ENCODE measurements around the gene SLC25A11. TPM values are rescaled to one million over a fixed set of nuclear protein-coding genes. Genes with fewer than 3 reads are reported as not detected.
"Not testable (repeated sequence)": the region's sequence is repeated elsewhere in the genome, so short reads cannot be mapped to it uniquely, and the experiment has no call there.

SLC25A11 gene
- total RNA-seq, 4 donors from 2014 or later, result 62.4 to 120 (median 83.9) TPM

GRCh38 chr17:4928881-4929280, 11.0 kb downstream of the SLC25A11 start:
- Histone ChIP-seq H3K9me3 (no peaks in the 10 kb centered on the region), H3K27me3 (no peaks in the 10 kb centered on the region), H3K27ac (no peak overlapping the region), H3K4me1 (peaks cover 0 to under 1% (median under 1%) of the 10 kb centered on the region in 4 donors), H3K4me3 (no peak overlapping the region), H3K36me3 (no peaks in the 10 kb centered on the region)
- intact Hi-C loops (cut with DNase I; ENCODE audit: low total_unique reads), result no loop called here
- DNase-seq, result no peak
- no peak for TF ChIP-seq CTCF (IDR thresholded peaks at IDR 0.05)
- TF ChIP-seq POLR2A (IDR thresholded peaks at IDR 0.05), result no peak
- no peak for TF ChIP-seq POLR2AphosphoS5 (IDR thresholded peaks at IDR 0.05)
- no peak for TF ChIP-seq EP300 (IDR thresholded peaks at IDR 0.05; ENCODE audit: low read depth)
- 96 to 97% methylated on average over 14 to 18 of the region's 18 CpGs for WGBS, 2 donors (ENCODE audit: low coverage in 1 of 2)
- in situ Hi-C loops (cut with MboI; ENCODE audit: low pct_ligation_motif_present in 1 of 4, low pct_unique_long_range_greater_than_20kb in 1 of 4, low sequenced_read_pairs in 3 of 4), result no loop called here

DNA sequence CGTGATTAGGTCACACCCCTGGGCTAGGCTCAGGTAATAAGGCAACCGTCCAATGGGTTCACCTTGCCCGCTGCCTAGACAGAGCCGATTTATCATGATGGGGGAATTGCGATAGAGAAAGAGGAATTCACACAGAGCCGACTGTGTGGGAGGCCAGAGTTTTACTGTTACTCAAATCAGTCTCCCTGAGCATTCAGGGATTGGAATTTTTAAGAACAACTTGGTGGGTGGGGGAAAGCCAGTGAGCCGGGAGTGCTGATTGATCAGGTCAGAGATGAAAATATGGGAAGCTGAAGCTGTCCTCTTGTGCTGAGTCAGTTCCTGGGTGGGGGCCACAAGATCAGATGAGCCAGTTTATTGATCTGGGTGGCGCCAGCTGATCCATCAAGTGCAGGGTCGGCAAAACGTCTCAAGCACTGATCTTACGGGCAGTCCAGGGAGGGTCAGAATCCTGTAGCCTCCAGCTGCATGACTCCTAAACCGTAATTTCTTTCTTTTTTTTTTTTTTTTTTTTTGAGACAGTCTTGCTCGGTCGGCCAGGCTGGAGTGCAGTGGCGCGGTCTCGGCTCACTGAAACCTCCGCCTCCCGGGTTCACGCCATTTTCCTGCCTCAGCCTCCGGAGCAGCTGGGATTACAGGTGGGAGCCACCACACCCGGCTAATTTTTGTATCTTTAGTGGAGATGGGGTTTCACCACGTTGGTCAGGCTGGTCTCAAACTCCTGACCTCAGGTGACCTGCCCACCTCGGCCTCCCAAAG, 13.1 kb downstream of the SLC25A11 start:
- H3K4me3 ChIP-seq; DNase-seq; H3K36me3 ChIP-seq; H3K4me1 ChIP-seq; H3K9me3 ChIP-seq; in situ Hi-C loops (cut with MboI; ENCODE audit: low pct_ligation_motif_present in 1 of 4, low pct_unique_long_range_greater_than_20kb in 1 of 4, low sequenced_read_pairs in 3 of 4); H3K27ac ChIP-seq; H3K27me3 ChIP-seq; intact Hi-C loops (cut with DNase I; ENCODE audit: low total_unique reads): not testable (repeated sequence)
- WGBS, 2 donors (ENCODE audit: low coverage in 1 of 2), result 83 to 85% methylated on average over 6 to 24 of the region's 24 CpGs

- intact Hi-C loops (cut with DNase I; ENCODE audit: low total_unique reads), result no loop called here
Observed at GRCh38 chr17:4921320-4921719, 18.5 kb downstream of the SLC25A11 start.

GRCh38 chr17:4920351-4921048, 19.3 kb downstream of the SLC25A11 start:
- Histone ChIP-seq H3K36me3 (no peaks in the 10 kb centered on the region), H3K27me3 (no peaks in the 10 kb centered on the region), H3K4me3 (no peak overlapping the region), H3K9me3 (no peaks in the 10 kb centered on the region), H3K4me1 (no peaks in the 10 kb centered on the region), H3K27ac (no peak overlapping the region)
- 82 to 87% methylated on average over 3 to 10 of the region's 10 CpGs for WGBS, 2 donors (ENCODE audit: low coverage in 1 of 2)
- in situ Hi-C loops (cut with MboI; ENCODE audit: low pct_ligation_motif_present in 1 of 4, low pct_unique_long_range_greater_than_20kb in 1 of 4, low sequenced_read_pairs in 3 of 4) (loop anchor here in 2 of 4 donors (25.0 kb wide), 1 partner anchor 142 kb away; no protein-coding TSS in a partner anchor), intact Hi-C loops (cut with DNase I; ENCODE audit: low total_unique reads) (no loop called here)
- TF ChIP-seq POLR2A (IDR thresholded peaks at IDR 0.05), result no peak
- no peak for TF ChIP-seq CTCF (IDR thresholded peaks at IDR 0.05)
- TF ChIP-seq EP300 (IDR thresholded peaks at IDR 0.05; ENCODE audit: low read depth), result no peak
- no peak for TF ChIP-seq POLR2AphosphoS5 (IDR thresholded peaks at IDR 0.05)
- DNase-seq, result no peak

More at GRCh38 chr17:4921320-4921719, 18.5 kb downstream of the SLC25A11 start:
- 96% methylated on average over 4 of the region's 4 CpGs; no CpG with 5 or more reads in 1 of the 2 donors for WGBS, 2 donors (ENCODE audit: low coverage in 1 of 2)
- no peak overlapping the region for H3K4me3 ChIP-seq
- DNase-seq, result no peak
- in situ Hi-C loops (cut with MboI; ENCODE audit: low pct_ligation_motif_present in 1 of 4, low pct_unique_long_range_greater_than_20kb in 1 of 4, low sequenced_read_pairs in 3 of 4), result loop anchor here in 2 of 4 donors (25.0 kb wide), 1 partner anchor 141 kb away; no protein-coding TSS in a partner anchor
- no peak overlapping the region for H3K27ac ChIP-seq
- TF ChIP-seq CTCF (IDR thresholded peaks at IDR 0.05), result no peak
- no peak for TF ChIP-seq POLR2AphosphoS5 (IDR thresholded peaks at IDR 0.05)
- no peak for TF ChIP-seq POLR2A (IDR thresholded peaks at IDR 0.05)
- no peak for TF ChIP-seq EP300 (IDR thresholded peaks at IDR 0.05; ENCODE audit: low read depth)
- H3K4me1 ChIP-seq, result no peaks in the 10 kb centered on the region
- no peaks in the 10 kb centered on the region for H3K27me3 ChIP-seq
- H3K36me3 ChIP-seq, result no peaks in the 10 kb centered on the region
- H3K9me3 ChIP-seq, result no peaks in the 10 kb centered on the region

All from transverse colon (tissue), 4 donors.